Measurements from ENCODE around the gene PLCB3. TPM values are rescaled to one million over a fixed set of nuclear protein-coding genes. Genes with fewer than 3 reads are reported as not detected.

Gene PLCB3
- total RNA-seq, 1 experiment from 2014 or later: 41.2 TPM

DNA sequence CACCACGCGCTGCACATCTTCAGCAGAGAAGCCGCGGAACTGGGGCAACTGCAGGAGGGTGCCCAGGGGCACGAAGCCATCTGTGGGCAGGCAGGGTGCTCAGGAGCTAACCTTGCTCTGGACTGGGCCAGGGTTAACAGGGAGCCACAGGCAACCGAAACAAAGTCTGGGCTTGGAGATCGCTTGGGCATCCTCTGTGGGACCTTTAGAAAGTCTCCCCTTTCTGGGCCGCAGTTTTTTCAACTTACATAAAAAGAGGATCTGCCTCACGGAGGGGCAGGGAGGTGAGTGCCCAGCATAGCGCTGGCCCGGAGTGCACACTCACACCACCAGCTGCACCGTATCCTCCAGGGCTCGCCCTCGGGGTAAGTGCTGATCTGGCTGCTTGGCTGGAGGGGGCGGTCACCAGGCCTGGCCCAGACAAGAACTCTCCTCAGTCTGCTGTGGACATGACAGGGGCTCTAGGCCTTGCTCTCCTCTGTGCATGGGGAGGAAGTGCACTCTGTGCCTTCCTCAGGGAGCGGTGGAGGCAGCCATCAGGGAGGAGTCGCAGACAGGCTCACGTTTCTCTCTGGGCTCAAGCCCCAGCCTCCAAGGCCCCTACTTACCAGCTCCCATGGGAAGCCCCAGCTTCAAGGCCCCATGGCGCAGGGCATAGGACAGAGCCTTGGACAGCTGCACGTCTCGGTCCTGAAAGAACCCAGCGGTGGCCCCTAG, 26.3 kb upstream of the PLCB3 start:
- ATAC-seq (no peak), DNase-seq (ENCODE audit: low read depth, low spot score) (no peak)
- in situ Hi-C loops (cut with HindIII; ENCODE audit: low pct_unique_long_range_greater_than_20kb, low sequenced_read_pairs): no loop called here
- CTCF ChIA-PET: interaction anchor here (0.5 to 0.7 kb wide), 2 partner anchors 11 to 70 kb away, joined by 3 to 6 read pairs; no protein-coding TSS in a partner anchor
- H3K4me3 ChIP-seq (ENCODE audit: low read depth in 2 of 2, low read length in 2 of 2): peak overlapping the region; percentile 76 to 86
- H3K9me3 ChIP-seq (ENCODE audit: control insufficient read depth, insufficient read depth, low read depth, low read length): no peaks in the 10 kb centered on the region
- H3K36me3 ChIP-seq (ENCODE audit: control insufficient read depth, insufficient read depth, low read length): peaks cover 2% of the 10 kb centered on the region
- peaks cover 18% of the 10 kb centered on the region for H3K4me1 ChIP-seq (ENCODE audit: control insufficient read depth, insufficient read depth, low read length)
- no TSS peak for BruUV-seq (replicated peaks)
- H3K27ac ChIP-seq (ENCODE audit: low read length): peak overlapping the region; percentile 90
- TF ChIP-seq, protein P1, sequence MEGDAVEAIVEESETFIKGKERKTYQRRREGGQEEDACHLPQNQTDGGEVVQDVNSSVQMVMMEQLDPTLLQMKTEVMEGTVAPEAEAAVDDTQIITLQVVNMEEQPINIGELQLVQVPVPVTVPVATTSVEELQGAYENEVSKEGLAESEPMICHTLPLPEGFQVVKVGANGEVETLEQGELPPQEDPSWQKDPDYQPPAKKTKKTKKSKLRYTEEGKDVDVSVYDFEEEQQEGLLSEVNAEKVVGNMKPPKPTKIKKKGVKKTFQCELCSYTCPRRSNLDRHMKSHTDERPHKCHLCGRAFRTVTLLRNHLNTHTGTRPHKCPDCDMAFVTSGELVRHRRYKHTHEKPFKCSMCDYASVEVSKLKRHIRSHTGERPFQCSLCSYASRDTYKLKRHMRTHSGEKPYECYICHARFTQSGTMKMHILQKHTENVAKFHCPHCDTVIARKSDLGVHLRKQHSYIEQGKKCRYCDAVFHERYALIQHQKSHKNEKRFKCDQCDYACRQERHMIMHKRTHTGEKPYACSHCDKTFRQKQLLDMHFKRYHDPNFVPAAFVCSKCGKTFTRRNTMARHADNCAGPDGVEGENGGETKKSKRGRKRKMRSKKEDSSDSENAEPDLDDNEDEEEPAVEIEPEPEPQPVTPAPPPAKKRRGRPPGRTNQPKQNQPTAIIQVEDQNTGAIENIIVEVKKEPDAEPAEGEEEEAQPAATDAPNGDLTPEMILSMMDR (IDR thresholded peaks at IDR 0.05): no peak
- TF ChIP-seq REST (IDR thresholded peaks at IDR 0.05; ENCODE audit: insufficient read depth in 1 of 2, low read depth in 2 of 2, low read length in 1 of 2): no peak
- TF ChIP-seq TCF7L2 (IDR thresholded peaks at IDR 0.05; ENCODE audit: low read depth, low read length): no peak
- TF ChIP-seq SIN3A (IDR thresholded peaks at IDR 0.05; ENCODE audit: borderline replicate concordance, insufficient read depth, low read depth, low read length): no peak
- TF ChIP-seq POLR2AphosphoS5 (IDR thresholded peaks at IDR 0.05; ENCODE audit: low read depth, low read length): no peak
- H3K27me3 ChIP-seq (ENCODE audit: control insufficient read depth, insufficient read depth, low read length): no peaks in the 10 kb centered on the region
- intact Hi-C loops (cut with micrococcal nuclease; ENCODE audit: unreplicated experiment): no loop called here
- POLR2A ChIA-PET: no interaction called here

DNA sequence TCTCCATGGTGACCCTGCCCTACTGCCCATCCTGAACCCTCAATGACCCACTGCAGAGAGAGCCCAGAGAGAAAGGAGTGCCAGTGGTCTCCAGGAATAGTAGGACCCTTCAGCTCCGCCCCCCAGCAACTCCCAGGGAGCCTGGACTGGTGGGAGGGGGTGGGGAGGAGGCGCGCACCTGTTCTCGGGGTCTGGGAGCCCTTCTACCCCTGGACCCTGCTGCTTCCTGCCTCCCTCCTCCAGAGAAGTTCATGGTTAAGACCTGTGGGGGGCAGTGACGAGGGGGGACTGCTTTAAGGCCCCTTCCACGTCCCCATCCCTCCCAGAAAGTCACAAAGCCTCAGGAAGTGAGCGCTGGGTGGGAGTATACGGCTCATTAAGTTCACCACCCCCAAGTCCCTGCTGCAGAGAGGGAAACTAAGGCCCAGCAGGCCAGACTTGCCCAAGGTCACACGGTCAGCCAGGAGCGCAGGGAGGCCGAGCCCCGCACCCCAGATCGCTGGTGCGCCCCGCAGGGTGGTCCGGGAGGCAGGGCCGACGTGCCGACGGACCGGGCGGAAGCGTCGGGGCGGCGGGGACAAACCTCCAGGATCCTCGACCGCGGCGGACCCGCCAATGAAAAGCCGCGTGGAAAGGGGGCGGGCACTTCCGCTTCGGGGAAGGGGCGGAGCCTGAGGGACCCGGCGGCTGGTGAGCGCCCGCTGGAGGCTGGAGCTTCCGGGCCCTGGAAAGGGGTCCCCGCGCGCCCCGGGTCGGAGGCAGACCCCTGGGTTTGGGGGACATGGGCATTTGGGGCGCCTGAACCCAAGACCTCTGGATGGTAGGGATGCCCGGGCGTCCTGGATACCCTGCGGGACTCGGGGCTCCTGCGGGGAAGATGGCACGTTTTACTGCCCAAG, 25.5 kb upstream of the PLCB3 start, which contains the start of the genes NUDT22 and TRPT1:
Gene NUDT22 (plus strand): TSS at position 667 of the 899 bp plus-strand sequence. CDS start 379 bp downstream, outside the sequence.
Gene TRPT1 (minus strand): TSS at position 579 of the 899 bp plus-strand sequence. CDS start 326 bp downstream, at position 253.
- Histone ChIP-seq H3K27me3 (ENCODE audit: control insufficient read depth, insufficient read depth, low read length) (no peaks in the 10 kb centered on the region), H3K36me3 (ENCODE audit: control insufficient read depth, insufficient read depth, low read length) (peaks cover 2% of the 10 kb centered on the region), H3K9me3 (ENCODE audit: control insufficient read depth, insufficient read depth, low read depth, low read length) (no peaks in the 10 kb centered on the region), H3K4me1 (ENCODE audit: control insufficient read depth, insufficient read depth, low read length) (peaks cover 18% of the 10 kb centered on the region), H3K4me3 (ENCODE audit: low read depth in 2 of 2, low read length in 2 of 2) (peak within 1 kb of the TSS; percentile 76 to 86), H3K27ac (ENCODE audit: low read length) (peak within 1 kb of the TSS; percentile 90)
- ChIA-PET POLR2A (interaction anchor here (0.6 kb wide), 1 partner anchor 64 kb away, joined by 5 read pairs; no protein-coding TSS in a partner anchor), CTCF (interaction anchor here (0.7 kb wide), 1 partner anchor 11 kb away, joined by 3 read pairs; no protein-coding TSS in a partner anchor)
- ATAC-seq: peak; percentile 81
- in situ Hi-C loops (cut with HindIII; ENCODE audit: low pct_unique_long_range_greater_than_20kb, low sequenced_read_pairs) (no loop called here), intact Hi-C loops (cut with micrococcal nuclease; ENCODE audit: unreplicated experiment) (no loop called here)
- TF ChIP-seq, protein P1 (IDR thresholded peaks at IDR 0.05): no peak; the same call in 1 of the 2 replicates
- TF ChIP-seq REST (IDR thresholded peaks at IDR 0.05; ENCODE audit: insufficient read depth in 1 of 2, low read depth in 2 of 2, low read length in 1 of 2): no peak
- TF ChIP-seq TCF7L2 (IDR thresholded peaks at IDR 0.05; ENCODE audit: low read depth, low read length): no peak
- TF ChIP-seq POLR2AphosphoS5 (IDR thresholded peaks at IDR 0.05; ENCODE audit: low read depth, low read length): peak; percentile 83
- peak; percentile 88 for TF ChIP-seq SIN3A (IDR thresholded peaks at IDR 0.05; ENCODE audit: borderline replicate concordance, insufficient read depth, low read depth, low read length)
- TSS peak; percentile 64 for BruUV-seq (replicated peaks)
- DNase-seq (ENCODE audit: low read depth, low spot score): no peak

Measured in Panc1 (cell line).